Neuronal stem cell (in vitro differentiated cells): ENCODE measurements around the gene SORCS2.

Experiments used
- DNase-seq: peaks from one replicate; pipeline ENCODE4 v3.0.0-alpha.2; 2013; ENCODE audit warnings: low spot score
- H2AFZ ChIP-seq: one replicate; pipeline ENCODE4 v1.6.1; 2013; ENCODE audit warnings: mild to moderate bottlenecking, low read length, inconsistent platforms
- H2AK5ac ChIP-seq: 2 replicates; pipeline ENCODE4 v1.6.1; 2013; ENCODE audit warnings: low read depth, mild to moderate bottlenecking, inconsistent platforms, low read length, moderate library complexity, mixed read lengths
- H2BK120ac ChIP-seq: 2 replicates; pipeline ENCODE4 v1.6.1; 2013; ENCODE audit warnings: low read depth, mild to moderate bottlenecking, inconsistent platforms, low read length, moderate library complexity, mixed read lengths
- H2BK12ac ChIP-seq: one replicate; pipeline ENCODE4 v1.6.1; 2013; ENCODE audit warnings: low read length, inconsistent platforms
- H2BK15ac ChIP-seq: 2 replicates; pipeline ENCODE4 v1.6.1; 2013; ENCODE audit warnings: mild to moderate bottlenecking, low read length, inconsistent platforms, mixed read lengths
- H2BK5ac ChIP-seq: one replicate; pipeline ENCODE4 v1.6.1; 2013; ENCODE audit warnings: inconsistent platforms, mild to moderate bottlenecking, low read length, moderate library complexity
- H3K14ac ChIP-seq: one replicate; pipeline ENCODE4 v1.6.1; 2013; ENCODE audit warnings: low read length, inconsistent platforms
- H3K18ac ChIP-seq: 2 replicates; pipeline ENCODE4 v1.6.1; 2013; ENCODE audit warnings: low read length, inconsistent platforms
- H3K23ac ChIP-seq: 2 replicates; pipeline ENCODE4 v1.6.1; 2013; ENCODE audit warnings: low read depth, mild to moderate bottlenecking, mixed read lengths, low read length, inconsistent platforms; ENCODE audit not compliant: poor library complexity
- H3K27ac ChIP-seq: replicated peaks from 3 replicates; pipeline ENCODE4 v1.5.1; 2013; ENCODE audit warnings: low read length, inconsistent platforms
- H3K27me3 ChIP-seq, 3 experiments: 2 replicates each; pipeline ENCODE4 v1.6.1; 2013; ENCODE audit warnings: low read length in 3 of 3, mild to moderate bottlenecking in 2 of 3, inconsistent platforms in 1 of 3, low read depth in 1 of 3, mixed read lengths in 1 of 3, moderate library complexity in 1 of 3; ENCODE audit not compliant: control insufficient read depth in 3 of 3, insufficient read depth in 3 of 3
- H3K36me3 ChIP-seq, 2 donors: replicated peaks in 1 of 2; 2 replicates each; pipeline ENCODE4 v1.6.1; 2013; ENCODE audit warnings: low read length in 2 of 2; ENCODE audit not compliant: control insufficient read depth in 2 of 2, insufficient read depth in 2 of 2
- H3K4ac ChIP-seq: 2 replicates; pipeline ENCODE4 v1.6.1; 2013; ENCODE audit warnings: inconsistent platforms, mild to moderate bottlenecking, low read length, moderate library complexity
- H3K4me1 ChIP-seq, 2 donors: 1 replicate in 1 of 2; 2 replicates in 1 of 2; pipeline ENCODE4 v1.6.1; 2013; ENCODE audit warnings: low read length in 2 of 2, low read depth in 1 of 2; ENCODE audit not compliant: control insufficient read depth in 2 of 2, insufficient read depth in 1 of 2
- H3K4me2 ChIP-seq: one replicate; pipeline ENCODE4 v1.6.1; 2013; ENCODE audit warnings: mild to moderate bottlenecking, low read length, inconsistent platforms; ENCODE audit not compliant: insufficient read depth, poor library complexity, severe bottlenecking
- H3K4me3 ChIP-seq, 2 donors: 2 replicates each; pipeline ENCODE4 v1.5.1; 2013; ENCODE audit warnings: low read length in 2 of 2, mild to moderate bottlenecking in 2 of 2, inconsistent platforms in 1 of 2, moderate library complexity in 1 of 2
- H3K79me1 ChIP-seq: one replicate; pipeline ENCODE4 v1.6.1; 2013; ENCODE audit warnings: low read depth, mild to moderate bottlenecking, inconsistent platforms, low read length, moderate library complexity
- H3K9ac ChIP-seq: one replicate; pipeline ENCODE4 v1.6.1; 2013; ENCODE audit warnings: mild to moderate bottlenecking, low read depth, low read length, inconsistent platforms; ENCODE audit not compliant: poor library complexity
- H3K9me3 ChIP-seq, 2 donors: replicated peaks in 1 of 2; 2 replicates each; pipeline versions ENCODE3 to v1.6.1; 2013; ENCODE audit warnings: low read length in 2 of 2, mild to moderate bottlenecking in 2 of 2, inconsistent platforms in 1 of 2, low read depth in 1 of 2, mixed read lengths in 1 of 2, moderate library complexity in 1 of 2; ENCODE audit not compliant: control insufficient read depth in 2 of 2, insufficient read depth in 1 of 2
- H4K8ac ChIP-seq: one replicate; pipeline ENCODE4 v1.6.1; 2013; ENCODE audit warnings: low read depth, mild to moderate bottlenecking, inconsistent platforms, low read length, moderate library complexity
- H4K91ac ChIP-seq: one replicate; pipeline ENCODE4 v1.6.1; 2013; ENCODE audit warnings: low read length, low read depth, mild to moderate bottlenecking, inconsistent platforms; ENCODE audit not compliant: poor library complexity
- WGBS, 2 donors: extraction: QIAGEN DNeasy Blood & Tissue Kit; methylation state at CpG; one replicate each; pipeline ENCODE4 v1.1.7; 2013; ENCODE audit warnings: missing lambda C conversion rate in 2 of 2, mixed read lengths in 1 of 2; ENCODE audit not compliant: insufficient read length in 2 of 2, insufficient replicate concordance in 1 of 2; ENCODE audit errors: extremely low coverage in 2 of 2; 5-methylcytosine and 5-hydroxymethylcytosine counted together

Gene SORCS2

DNA sequence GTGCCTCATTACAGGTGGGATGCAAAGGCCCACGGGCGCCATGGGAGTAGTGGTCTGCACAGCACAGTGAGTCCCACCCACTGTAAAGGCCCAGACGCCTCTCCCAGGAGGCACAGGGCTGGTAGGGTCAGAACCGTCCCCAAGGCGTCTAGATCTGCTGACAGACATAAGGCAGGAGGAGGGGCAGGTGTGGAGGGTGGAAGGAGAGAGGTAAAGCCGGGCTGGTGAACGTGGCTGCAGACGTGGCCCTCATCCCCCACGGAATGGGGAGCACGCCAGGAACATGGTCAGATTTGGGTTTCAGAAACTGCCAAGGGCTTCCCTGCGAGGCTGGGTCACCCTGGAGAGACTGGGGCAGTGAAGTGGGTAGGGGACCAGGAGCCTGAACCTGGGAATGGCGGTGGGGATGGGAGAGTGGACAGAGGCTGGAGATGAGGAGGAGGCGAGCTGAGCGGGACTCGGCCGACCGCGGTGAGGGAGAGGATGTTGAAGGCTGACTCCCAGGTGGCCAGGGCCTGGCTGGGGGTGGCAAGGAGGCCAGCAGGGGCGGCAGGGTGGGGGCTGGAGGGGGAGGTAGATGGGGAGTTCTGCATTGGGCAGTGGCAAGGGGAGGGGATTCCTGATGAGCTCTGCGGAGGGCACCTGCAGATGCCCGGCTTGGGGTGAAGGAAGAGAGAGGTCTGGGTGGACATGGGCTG lies 562.4 kb downstream of the SORCS2 start:
- Histone ChIP-seq H3K4me3 (no peak overlapping the region), H4K91ac (no peak overlapping the region), H3K4ac (no peak overlapping the region), H2BK5ac (no peak overlapping the region), H3K18ac (peak overlapping the region; percentile 25), H3K9ac (peak overlapping the region; percentile 55), H3K23ac (peak overlapping the region; percentile 81), H2BK15ac (no peak overlapping the region), H3K27ac (no peak overlapping the region), H3K9me3 (no peaks in the 10 kb centered on the region), H2BK12ac (peak overlapping the region; percentile 30), H3K36me3 (no peaks in the 10 kb centered on the region), H3K14ac (peak overlapping the region; percentile 67), H3K4me1 (peaks cover 9 to 17% of the 10 kb centered on the region in 2 donors), H3K27me3 (peaks cover 0 to 11% (median 0%) of the 10 kb centered on the region in 3 experiments), H2BK120ac (peak overlapping the region; percentile 53), H2AK5ac (peak overlapping the region; percentile 43), H4K8ac (no peak overlapping the region), H2AFZ (no peak overlapping the region), H3K4me2 (no peak overlapping the region), H3K79me1 (peaks cover 2% of the 10 kb centered on the region)
- no peak for DNase-seq
- WGBS, 2 donors = no CpG with 5 or more reads among the region's 21 CpGs

DNA sequence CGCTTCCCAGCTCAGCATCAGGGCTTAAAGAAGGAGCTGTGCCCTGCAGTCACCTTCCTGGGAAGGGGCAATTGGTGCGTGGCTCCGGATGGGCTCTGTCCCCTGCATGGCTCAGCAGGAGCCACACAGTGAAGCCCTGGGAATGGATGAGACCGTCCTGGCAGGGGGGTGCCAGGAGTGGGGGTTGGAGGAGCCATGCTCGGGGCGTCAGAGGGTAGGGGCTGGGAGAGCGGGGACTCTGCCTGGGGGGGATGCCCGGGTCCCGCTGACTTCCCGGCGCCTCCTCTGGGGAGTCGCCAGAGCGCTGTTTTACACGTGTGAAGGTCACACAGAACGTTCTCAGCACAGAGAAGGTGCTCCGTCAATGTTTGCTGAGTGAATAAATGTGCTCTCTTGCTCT lies 563.2 kb downstream of the SORCS2 start:
- peaks cover 2% of the 10 kb centered on the region for H3K79me1 ChIP-seq
- H2BK15ac ChIP-seq = peak overlapping the region; percentile 24
- no peak overlapping the region for H2AFZ ChIP-seq
- H3K27me3 ChIP-seq = peaks cover 0 to 8% (median 0%) of the 10 kb centered on the region in 3 experiments
- peak overlapping the region; percentile 74 for H3K18ac ChIP-seq
- H3K4ac ChIP-seq = no peak overlapping the region
- no peaks in the 10 kb centered on the region for H3K9me3 ChIP-seq
- H3K14ac ChIP-seq = no peak overlapping the region
- H3K23ac ChIP-seq = peak overlapping the region; percentile 45
- H2BK5ac ChIP-seq = no peak overlapping the region
- H2AK5ac ChIP-seq = peak overlapping the region; percentile 76
- H2BK12ac ChIP-seq = peak overlapping the region; percentile 4
- DNase-seq = no peak
- WGBS, 2 donors = no CpG with 5 or more reads among the region's 16 CpGs
- H3K36me3 ChIP-seq = no peaks in the 10 kb centered on the region
- peak overlapping the region; percentile 53 for H2BK120ac ChIP-seq
- no peak overlapping the region for H4K8ac ChIP-seq
- no peak overlapping the region for H3K4me2 ChIP-seq
- H3K4me3 ChIP-seq = peak overlapping the region in 1 of 2 donors; percentile 22
- H3K4me1 ChIP-seq = peaks cover 9 to 17% of the 10 kb centered on the region in 2 donors
- no peak overlapping the region for H3K27ac ChIP-seq
- no peak overlapping the region for H3K9ac ChIP-seq
- H4K91ac ChIP-seq = no peak overlapping the region

GRCh38 chr4:7756071-7756470 lies 563.7 kb downstream of the SORCS2 start:
- H2AFZ ChIP-seq = no peak overlapping the region
- peaks cover 0 to 8% (median 0%) of the 10 kb centered on the region in 3 experiments for H3K27me3 ChIP-seq

DNA sequence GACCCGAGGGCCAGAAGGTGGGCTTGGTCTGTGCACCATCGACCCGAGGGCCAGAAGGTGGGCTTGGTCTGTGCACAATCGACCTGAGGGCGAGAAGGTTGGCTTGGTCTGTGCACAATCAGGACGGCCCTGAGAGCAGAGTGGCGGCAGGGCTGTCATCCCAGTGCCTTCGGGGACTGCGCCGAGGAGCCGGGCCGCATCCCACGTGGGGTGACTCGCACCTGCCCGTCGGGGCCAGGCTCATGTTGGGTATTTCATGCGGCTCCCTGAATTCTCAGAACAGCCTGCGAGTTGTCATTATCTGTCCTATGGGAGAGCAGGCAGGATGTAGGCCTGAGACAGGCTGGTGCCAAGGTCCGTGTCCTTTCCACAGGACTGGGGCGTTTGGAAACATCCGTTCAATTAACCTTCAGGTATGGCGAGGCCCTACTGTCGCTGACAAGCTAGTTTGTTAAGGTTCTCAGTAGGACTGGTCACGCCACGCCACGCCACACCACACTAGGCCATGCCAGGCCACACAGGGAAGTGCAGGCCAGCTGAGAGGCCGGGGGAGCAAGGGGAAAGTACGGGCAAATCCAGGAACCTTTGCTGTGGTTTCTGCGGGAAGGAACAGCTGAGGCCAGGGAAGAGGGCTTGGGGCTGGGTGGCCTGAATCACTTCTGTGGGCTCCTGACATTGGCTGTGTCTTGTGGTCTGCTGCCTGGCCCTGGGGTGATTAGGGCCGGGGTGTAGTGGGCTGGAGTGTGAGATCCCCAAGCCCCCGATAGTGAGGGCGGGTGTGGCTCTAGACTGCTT lies 564.4 kb downstream of the SORCS2 start:
- Histone ChIP-seq H2BK12ac (peak overlapping the region; percentile 25), H4K8ac (no peak overlapping the region), H3K27ac (no peak overlapping the region), H4K91ac (no peak overlapping the region), H2AK5ac (peak overlapping the region; percentile 89), H3K18ac (peak overlapping the region; percentile 63), H2BK5ac (peak overlapping the region; percentile 17), H3K27me3 (peaks cover 0 to 6% (median 0%) of the 10 kb centered on the region in 3 experiments), H3K4ac (peak overlapping the region; percentile 41), H3K14ac (peak overlapping the region; percentile 85), H3K36me3 (peaks cover 0 to 2% of the 10 kb centered on the region in 2 donors), H3K4me1 (peaks cover 9 to 17% of the 10 kb centered on the region in 2 donors), H3K9me3 (no peaks in the 10 kb centered on the region), H3K4me3 (no peak overlapping the region), H3K79me1 (peaks cover 2% of the 10 kb centered on the region), H2BK120ac (peak overlapping the region; percentile 33), H2BK15ac (peak overlapping the region; percentile 65), H3K4me2 (no peak overlapping the region), H2AFZ (no peak overlapping the region), H3K9ac (peak overlapping the region; percentile 68), H3K23ac (no peak overlapping the region)
- WGBS, 2 donors = no CpG with 5 or more reads among the region's 32 CpGs
- DNase-seq = no peak

More at GRCh38 chr4:7756071-7756470, 563.7 kb downstream of the SORCS2 start:
- Histone ChIP-seq H3K4me1 (peaks cover 9 to 17% of the 10 kb centered on the region in 2 donors), H2BK5ac (peak overlapping the region; percentile 17), H2AK5ac (peak overlapping the region; percentile 70), H3K79me1 (peaks cover 2% of the 10 kb centered on the region), H2BK12ac (no peak overlapping the region), H3K18ac (peak overlapping the region; percentile 58), H3K14ac (no peak overlapping the region), H3K9me3 (no peaks in the 10 kb centered on the region), H3K9ac (no peak overlapping the region), H3K23ac (no peak overlapping the region), H3K4me3 (no peak overlapping the region), H3K27ac (no peak overlapping the region), H2BK120ac (no peak overlapping the region), H2BK15ac (peak overlapping the region; percentile 65), H3K36me3 (no peaks in the 10 kb centered on the region), H4K8ac (no peak overlapping the region), H4K91ac (no peak overlapping the region), H3K4ac (no peak overlapping the region), H3K4me2 (no peak overlapping the region)
- DNase-seq = no peak
- no CpG with 5 or more reads among the region's 14 CpGs for WGBS, 2 donors
